ENCODE results near the gene PRR32. TPM values are rescaled to one million over a fixed set of nuclear protein-coding genes. Genes with fewer than 3 reads are reported as not detected.

PRR32 gene
- polyA plus RNA-seq, 1 donor from 2014 or later, result not detected

GRCh38 chrX:126824338-126825007 is 4.9 kb downstream of the PRR32 start:
- H3K4me2 ChIP-seq (ENCODE audit: low read length), result no peak overlapping the region
- no peak overlapping the region for H2AFZ ChIP-seq (ENCODE audit: low read depth, low read length)
- H3K36me3 ChIP-seq (ENCODE audit: insufficient read depth, low read length), result no peaks in the 10 kb centered on the region
- TF ChIP-seq SMC3 (conservative IDR thresholded peaks at IDR 0.05; ENCODE audit: poor library complexity) (no peak), RAD21 (conservative IDR thresholded peaks at IDR 0.05) (no peak), TAF1 (IDR thresholded peaks at IDR 0.05; ENCODE audit: low read depth) (no peak), MXI1 (conservative IDR thresholded peaks at IDR 0.05; ENCODE audit: poor library complexity, severe bottlenecking) (no peak), EP300 (conservative IDR thresholded peaks at IDR 0.05; ENCODE audit: poor library complexity, severe bottlenecking) (no peak), EZH2 (IDR thresholded peaks at IDR 0.05; ENCODE audit: borderline replicate concordance, insufficient read depth, low read length, poor library complexity, severe bottlenecking) (no peak), POLR2AphosphoS5 (IDR thresholded peaks at IDR 0.05) (no peak)
- TF ChIP-seq, protein P1, sequence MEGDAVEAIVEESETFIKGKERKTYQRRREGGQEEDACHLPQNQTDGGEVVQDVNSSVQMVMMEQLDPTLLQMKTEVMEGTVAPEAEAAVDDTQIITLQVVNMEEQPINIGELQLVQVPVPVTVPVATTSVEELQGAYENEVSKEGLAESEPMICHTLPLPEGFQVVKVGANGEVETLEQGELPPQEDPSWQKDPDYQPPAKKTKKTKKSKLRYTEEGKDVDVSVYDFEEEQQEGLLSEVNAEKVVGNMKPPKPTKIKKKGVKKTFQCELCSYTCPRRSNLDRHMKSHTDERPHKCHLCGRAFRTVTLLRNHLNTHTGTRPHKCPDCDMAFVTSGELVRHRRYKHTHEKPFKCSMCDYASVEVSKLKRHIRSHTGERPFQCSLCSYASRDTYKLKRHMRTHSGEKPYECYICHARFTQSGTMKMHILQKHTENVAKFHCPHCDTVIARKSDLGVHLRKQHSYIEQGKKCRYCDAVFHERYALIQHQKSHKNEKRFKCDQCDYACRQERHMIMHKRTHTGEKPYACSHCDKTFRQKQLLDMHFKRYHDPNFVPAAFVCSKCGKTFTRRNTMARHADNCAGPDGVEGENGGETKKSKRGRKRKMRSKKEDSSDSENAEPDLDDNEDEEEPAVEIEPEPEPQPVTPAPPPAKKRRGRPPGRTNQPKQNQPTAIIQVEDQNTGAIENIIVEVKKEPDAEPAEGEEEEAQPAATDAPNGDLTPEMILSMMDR (IDR thresholded peaks at IDR 0.05; ENCODE audit: poor library complexity, severe bottlenecking), result no peak
- TF ChIP-seq, protein P2, sequence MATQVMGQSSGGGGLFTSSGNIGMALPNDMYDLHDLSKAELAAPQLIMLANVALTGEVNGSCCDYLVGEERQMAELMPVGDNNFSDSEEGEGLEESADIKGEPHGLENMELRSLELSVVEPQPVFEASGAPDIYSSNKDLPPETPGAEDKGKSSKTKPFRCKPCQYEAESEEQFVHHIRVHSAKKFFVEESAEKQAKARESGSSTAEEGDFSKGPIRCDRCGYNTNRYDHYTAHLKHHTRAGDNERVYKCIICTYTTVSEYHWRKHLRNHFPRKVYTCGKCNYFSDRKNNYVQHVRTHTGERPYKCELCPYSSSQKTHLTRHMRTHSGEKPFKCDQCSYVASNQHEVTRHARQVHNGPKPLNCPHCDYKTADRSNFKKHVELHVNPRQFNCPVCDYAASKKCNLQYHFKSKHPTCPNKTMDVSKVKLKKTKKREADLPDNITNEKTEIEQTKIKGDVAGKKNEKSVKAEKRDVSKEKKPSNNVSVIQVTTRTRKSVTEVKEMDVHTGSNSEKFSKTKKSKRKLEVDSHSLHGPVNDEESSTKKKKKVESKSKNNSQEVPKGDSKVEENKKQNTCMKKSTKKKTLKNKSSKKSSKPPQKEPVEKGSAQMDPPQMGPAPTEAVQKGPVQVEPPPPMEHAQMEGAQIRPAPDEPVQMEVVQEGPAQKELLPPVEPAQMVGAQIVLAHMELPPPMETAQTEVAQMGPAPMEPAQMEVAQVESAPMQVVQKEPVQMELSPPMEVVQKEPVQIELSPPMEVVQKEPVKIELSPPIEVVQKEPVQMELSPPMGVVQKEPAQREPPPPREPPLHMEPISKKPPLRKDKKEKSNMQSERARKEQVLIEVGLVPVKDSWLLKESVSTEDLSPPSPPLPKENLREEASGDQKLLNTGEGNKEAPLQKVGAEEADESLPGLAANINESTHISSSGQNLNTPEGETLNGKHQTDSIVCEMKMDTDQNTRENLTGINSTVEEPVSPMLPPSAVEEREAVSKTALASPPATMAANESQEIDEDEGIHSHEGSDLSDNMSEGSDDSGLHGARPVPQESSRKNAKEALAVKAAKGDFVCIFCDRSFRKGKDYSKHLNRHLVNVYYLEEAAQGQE (IDR thresholded peaks at IDR 0.05; ENCODE audit: borderline replicate concordance), result no peak
- no peak overlapping the region for H3K9ac ChIP-seq (ENCODE audit: low read length)
- H3K9me3 ChIP-seq (ENCODE audit: low read length), result no peaks in the 10 kb centered on the region
- H4K20me1 ChIP-seq (ENCODE audit: insufficient read depth), result no peaks in the 10 kb centered on the region
- no peak overlapping the region for H3K4me3 ChIP-seq (ENCODE audit: low read length)
- H3K9me2 ChIP-seq (ENCODE audit: insufficient read depth, low read length), result no peaks in the 10 kb centered on the region
- H3K79me2 ChIP-seq (replicated peaks; ENCODE audit: insufficient read depth, low read length), result no peaks in the 10 kb centered on the region
- no peaks in the 10 kb centered on the region for H3F3A ChIP-seq (ENCODE audit: insufficient read depth, low read length, poor library complexity, severe bottlenecking)
- no peaks in the 10 kb centered on the region for H3K27me3 ChIP-seq (ENCODE audit: insufficient read depth, low read depth, low read length)
- no peak overlapping the region for H3K27ac ChIP-seq (ENCODE audit: low read length)

- no peaks in the 10 kb centered on the region for H3K9me2 ChIP-seq (ENCODE audit: insufficient read depth, low read length)
- H3K36me3 ChIP-seq (ENCODE audit: insufficient read depth, low read length), result no peaks in the 10 kb centered on the region
- no peak overlapping the region for H3K4me2 ChIP-seq (ENCODE audit: low read length)
- no peaks in the 10 kb centered on the region for H3K79me2 ChIP-seq (replicated peaks; ENCODE audit: insufficient read depth, low read length)
- H2AFZ ChIP-seq (ENCODE audit: low read depth, low read length), result no peak overlapping the region
- no peaks in the 10 kb centered on the region for H3F3A ChIP-seq (ENCODE audit: insufficient read depth, low read length, poor library complexity, severe bottlenecking)
- no peak overlapping the region for H3K27ac ChIP-seq (ENCODE audit: low read length)
- H3K9me3 ChIP-seq (ENCODE audit: low read length), result no peaks in the 10 kb centered on the region
- TF ChIP-seq POLR2AphosphoS5 (IDR thresholded peaks at IDR 0.05) (no peak), MXI1 (conservative IDR thresholded peaks at IDR 0.05; ENCODE audit: poor library complexity, severe bottlenecking) (no peak), EZH2 (IDR thresholded peaks at IDR 0.05; ENCODE audit: borderline replicate concordance, insufficient read depth, low read length, poor library complexity, severe bottlenecking) (no peak), SMC3 (conservative IDR thresholded peaks at IDR 0.05; ENCODE audit: poor library complexity) (no peak), TAF1 (IDR thresholded peaks at IDR 0.05; ENCODE audit: low read depth) (no peak), EP300 (conservative IDR thresholded peaks at IDR 0.05; ENCODE audit: poor library complexity, severe bottlenecking) (no peak)
- TF ChIP-seq, protein P1 (IDR thresholded peaks at IDR 0.05; ENCODE audit: poor library complexity, severe bottlenecking), result no peak
- H3K9ac ChIP-seq (ENCODE audit: low read length), result no peak overlapping the region
- no peaks in the 10 kb centered on the region for H3K27me3 ChIP-seq (ENCODE audit: insufficient read depth, low read depth, low read length)
- no peaks in the 10 kb centered on the region for H4K20me1 ChIP-seq (ENCODE audit: insufficient read depth)
- H3K4me3 ChIP-seq (ENCODE audit: low read length), result no peak overlapping the region
Measured at GRCh38 chrX:126825566-126826193, 6.2 kb downstream of the PRR32 start.

Measured in neural cell (in vitro differentiated cells).